GM18499 (cell line): ENCODE results near the gene CAPN11.

ENCODE experiments used
- ATAC-seq: cut with Tn5 transposase; IDR thresholded peaks from one replicate; pipeline ENCODE4 v1.9.1; 2021; ENCODE audit warnings: moderate number of reproducible peaks; ENCODE audit not compliant: insufficient read depth, unreplicated experiment

The CAPN11 gene

DNA sequence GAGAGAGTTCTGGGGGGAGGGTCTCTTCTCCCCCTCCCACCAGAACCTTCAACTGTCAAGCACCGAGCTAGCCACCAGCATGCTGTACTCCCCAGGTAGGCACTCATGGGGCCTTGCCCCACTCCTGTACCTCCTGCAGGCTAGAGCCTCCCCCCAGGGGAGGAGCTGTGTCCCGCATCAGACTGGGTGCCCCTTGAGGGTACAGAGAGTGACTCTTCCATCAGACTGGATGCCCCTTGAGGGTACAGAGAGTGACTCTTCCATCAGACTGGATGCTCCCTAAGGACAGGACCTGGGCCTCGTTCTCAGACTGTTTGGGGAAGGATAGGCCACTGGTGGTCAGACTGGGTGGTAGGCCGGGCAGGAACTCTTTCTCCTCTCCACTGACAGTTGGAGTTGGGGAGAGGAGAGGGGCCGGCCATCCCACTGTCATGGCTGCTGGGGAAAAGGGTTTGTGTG lies at the start of gene CAPN11:
Gene CAPN11, plus strand, starts transcription at position 51 of the 459 bp plus-strand sequence. Its CDS starts 29 bp downstream, at position 80.
- ATAC-seq: no peak

DNA sequence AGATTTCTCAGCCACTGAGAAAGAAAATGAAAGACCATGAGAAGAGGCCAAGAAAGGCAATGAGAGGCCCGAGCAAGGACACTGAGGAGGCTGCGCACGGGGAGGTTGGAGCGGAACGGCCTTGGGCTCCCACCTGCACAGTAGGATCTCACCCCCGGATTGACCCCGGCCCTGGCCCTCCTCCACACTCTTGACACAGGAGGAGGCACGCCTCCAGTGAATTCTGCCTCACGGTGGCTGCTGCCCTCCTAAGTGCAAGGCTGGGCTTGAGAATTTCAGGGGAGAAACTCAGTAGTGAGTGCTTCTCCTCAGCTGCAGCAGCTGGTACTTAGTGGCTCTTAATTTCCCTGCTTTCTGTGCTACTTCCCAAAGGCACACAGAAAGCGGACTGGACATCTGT lies 49.4 kb upstream of the CAPN11 start:
- no peak for ATAC-seq

DNA sequence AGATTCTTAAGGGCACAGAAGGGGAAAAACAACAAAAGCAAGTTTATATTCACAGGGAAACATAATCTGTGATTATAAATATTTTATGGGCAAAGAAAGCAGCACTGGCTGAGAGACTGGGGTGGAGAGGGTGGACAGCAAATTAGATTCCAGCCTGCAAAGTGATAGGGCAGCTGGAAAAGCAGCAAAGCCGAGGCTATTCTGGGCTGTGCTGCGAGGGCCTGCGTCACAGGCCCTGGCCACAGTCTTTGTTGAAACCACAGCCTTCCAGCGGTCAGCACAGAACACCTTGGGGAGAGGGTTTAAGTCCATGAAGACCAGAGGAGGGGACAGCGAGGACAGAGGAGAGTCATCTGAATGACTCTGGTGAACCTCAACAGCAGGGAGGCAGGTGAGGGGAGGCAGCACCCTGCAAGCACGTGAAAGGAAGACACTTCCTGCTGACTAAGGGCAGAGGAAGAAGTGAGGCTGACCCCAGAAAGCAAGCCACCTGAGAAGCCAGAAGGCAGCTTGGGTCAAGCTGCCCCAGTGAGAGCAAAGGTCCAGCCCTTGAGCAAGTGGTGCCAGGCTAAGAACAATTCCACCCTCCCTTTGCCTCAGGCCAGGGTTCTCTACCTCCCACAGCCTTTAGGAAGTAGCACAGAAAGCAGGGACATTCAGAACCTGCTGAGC lies 48.5 kb upstream of the CAPN11 start:
- ATAC-seq: no peak

DNA sequence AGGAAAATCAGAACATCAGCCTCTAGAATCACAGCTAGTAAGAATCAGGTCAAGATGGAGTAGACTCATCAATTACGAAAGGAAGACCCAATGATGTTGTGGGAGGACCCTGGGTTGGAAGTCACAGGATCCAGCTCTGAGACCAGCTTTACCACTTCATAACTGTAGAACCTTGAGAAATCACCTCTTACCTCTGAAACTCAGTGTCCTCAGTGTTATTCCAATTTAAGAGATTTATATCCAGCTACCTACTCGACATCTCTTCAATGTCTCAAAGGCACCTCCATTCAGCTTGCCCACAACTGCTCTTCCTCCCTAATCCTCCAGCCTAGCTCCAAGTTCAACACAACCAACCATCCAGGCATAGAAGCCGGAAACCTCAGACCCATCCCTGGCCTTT lies 47.7 kb upstream of the CAPN11 start:
- no peak for ATAC-seq

DNA sequence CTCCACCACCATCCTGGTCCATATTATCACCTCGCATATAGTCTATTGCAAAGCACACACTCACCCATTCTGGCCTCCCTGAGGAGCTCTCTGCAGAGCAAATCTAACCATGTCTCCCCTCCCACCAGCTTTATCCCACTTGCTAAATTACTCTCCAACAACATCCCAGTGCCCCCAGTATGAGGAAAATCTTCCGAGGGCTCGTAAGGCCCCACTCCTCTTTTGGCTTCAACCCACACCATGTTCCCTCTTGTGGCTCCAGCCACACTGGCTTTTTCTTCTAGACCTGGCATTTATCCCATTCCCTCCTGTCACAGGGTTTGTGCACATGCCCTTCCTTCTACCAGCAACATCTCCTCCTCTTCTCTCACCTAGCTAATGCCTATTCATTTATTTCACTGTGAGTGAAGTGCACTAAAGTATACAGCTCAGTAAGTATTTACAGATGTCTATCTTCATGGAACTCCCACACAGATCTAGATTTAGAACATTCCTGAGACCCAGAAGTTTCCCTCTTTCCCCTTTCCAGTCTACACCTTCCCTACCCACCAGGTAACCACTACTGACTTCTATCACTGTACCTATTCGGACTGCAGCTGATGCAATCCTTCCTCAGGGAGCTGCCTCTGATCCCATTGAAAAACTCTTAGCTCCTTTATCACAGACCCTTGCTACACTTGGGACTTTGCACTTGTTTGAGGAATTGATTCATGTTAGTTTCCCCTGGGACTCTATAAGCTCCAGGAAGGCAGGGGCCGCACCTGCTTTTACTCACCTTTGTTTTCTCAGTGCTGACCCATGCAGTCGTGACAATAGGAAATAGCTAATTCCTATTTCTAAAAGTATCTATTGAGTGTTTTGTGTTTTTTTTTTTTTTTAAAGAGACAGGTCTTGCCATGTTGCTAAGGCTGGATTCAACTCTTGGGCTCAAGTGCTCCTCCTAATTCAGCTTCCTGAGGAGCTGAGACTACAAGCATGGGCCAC lies 46.9 kb upstream of the CAPN11 start:
- ATAC-seq: no peak

DNA sequence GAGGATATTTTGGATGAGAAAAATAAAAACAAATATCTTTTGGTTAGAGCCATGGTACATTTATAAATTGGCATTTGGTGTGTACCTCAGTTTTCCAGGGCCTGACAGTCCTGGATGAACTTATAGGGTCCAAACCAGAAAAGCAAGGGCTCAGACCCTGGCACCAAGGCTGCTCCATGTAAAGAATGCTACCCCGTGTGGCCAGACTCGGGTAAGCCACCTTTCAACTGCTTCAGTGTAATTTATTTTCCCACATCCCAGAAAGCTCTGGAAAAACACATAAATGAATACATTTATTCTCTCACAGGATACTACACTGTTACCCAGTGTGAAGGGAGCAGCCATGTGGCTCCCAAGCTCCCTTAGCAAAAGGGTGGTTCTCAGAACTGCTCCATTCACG lies 45.2 kb upstream of the CAPN11 start:
- ATAC-seq: no peak

DNA sequence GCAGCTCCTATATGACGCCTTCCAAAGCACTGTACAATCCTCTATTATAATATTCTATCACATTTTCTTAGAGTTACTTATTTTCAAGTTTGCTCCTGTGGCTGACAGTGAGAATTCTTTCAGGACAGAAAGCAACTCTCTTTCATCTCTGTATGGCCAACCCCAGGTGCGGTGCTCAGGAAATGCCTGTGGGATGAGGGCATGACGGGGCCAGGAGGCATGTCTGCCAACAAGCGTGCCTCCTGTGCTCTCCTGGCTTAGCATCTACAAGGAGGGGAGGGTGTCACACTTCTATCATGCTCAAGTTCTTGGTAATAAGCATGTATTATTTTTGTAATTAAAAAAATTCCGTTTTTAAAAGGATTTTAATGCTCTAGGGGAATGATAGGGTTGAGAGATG lies 42.8 kb upstream of the CAPN11 start:
- no peak for ATAC-seq

DNA sequence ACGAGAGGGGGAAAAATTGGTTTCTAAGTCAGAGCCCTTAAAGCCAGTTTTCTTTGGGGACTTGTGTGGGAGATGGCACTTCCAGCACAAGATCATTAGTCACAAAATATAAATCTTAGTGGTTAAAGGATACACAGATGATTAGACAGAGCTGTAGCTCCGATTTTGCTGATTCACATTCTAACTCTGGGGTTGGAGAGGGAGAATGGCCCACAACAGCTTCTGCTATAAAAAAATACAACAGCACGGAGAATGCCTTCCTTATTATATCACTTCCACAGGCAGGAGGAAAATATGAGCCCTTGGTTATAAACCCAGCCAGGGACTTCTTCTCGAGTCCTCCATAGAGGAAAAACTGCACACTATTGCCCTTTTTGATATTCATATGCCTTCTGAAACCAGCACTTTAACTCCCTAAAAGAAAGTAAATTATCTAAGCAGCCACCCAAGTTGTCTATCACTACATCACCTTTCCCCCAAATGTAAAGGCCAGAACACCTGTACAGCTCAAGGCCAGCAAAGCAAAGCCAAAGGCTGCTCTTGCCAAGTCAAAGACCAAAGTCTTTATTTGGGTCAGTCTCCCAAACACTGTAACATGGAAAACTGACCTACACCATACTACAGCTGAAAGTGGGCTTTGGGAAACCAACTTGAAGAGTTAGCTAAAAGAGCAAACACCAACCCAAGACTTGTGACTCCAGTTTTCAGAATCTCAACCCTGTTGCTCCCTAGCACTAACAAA lies 41.8 kb upstream of the CAPN11 start:
- ATAC-seq: no peak

DNA sequence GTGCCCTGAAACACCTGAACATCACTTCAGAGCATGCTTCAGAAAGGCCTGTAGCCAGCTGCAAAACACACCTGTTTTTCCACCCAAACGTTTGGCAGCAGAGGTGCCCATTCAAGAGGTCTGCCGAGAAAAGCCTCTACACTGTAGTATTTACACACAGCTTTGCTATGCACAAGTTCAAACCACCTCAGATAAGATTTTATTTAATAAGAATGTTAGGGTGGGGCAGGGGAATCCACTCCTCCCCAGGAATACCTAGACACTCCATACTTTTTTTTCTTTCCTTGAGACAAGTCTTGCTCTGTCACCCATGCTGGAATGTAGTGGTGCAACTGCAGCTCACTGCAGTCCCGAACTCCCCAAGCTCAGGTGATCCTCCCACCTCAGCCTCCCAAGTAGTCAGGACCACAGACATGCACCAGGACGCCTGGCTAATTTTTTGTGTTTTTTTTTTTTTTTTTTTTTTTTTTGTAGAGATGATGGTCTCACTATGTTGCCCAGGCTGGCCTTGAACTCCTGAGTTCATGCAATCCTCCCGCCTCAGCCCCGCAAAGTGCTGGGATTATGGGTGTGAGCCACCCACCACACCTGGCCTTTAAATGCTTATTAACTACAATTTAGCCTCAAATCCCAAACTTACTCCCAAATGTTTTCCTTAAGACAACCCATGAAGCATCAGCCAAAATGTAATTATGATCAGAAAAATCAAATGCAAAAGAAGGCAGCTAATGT lies 41.1 kb upstream of the CAPN11 start:
- no peak for ATAC-seq

DNA sequence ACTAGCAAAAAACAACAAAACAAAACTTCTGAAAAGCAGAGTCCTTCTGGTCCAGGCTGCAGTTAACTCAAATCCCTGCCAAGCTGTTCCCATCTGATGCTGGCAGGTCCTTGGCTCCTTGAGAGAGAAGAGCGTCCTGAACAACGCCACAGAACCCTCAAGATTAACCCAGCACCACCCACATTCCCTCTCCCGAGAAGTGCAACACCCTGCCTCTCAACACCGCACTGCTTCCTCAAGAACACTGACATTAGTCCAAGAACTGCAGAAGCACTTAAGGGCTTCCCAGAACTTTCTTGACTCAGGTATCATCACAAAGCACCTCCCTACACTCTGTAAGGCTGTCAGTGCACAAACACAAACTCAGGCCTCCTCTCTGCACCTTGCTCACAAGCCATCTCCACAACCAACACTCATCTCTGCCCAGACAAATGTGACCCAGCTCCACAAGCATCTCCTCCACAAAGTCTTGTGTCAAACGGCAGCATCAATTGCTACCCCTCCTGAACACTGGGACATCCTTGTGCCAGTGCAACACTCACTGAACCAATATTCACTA lies 38.8 kb upstream of the CAPN11 start:
- ATAC-seq: no peak

DNA sequence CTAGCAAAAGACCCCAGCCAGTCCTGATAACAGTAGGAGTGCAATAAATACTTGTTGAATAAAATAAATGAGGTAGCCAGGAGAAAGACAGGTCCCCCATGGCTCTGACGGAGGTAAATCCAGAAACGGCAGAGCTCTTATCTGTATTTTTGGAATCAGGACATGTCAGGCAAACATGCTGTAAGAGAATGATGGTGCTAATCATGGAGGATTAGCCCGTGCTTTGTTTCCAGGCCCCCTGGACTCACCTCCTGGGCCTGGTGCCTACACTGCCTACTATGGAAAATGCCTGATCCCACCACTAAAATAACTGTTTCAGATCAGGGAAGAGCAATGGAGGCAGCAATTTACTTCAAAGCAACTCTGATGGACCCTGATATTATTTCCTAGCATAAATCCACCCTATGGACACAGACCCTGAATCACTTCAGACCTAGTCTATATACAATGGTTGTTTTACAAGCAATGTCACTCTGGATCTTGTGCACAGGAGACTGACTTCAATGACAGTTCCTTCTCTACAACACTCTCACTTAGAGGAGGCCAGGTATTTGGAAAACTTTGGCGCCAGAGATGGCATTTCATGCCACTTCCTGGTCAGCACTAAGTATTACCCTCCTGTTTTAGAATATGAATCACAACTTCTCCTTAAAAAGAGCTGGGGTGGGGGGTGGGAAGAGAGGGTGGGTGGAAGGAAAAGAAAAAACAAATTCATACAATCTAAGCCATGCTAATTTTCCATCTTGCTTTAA lies 37.8 kb upstream of the CAPN11 start:
- ATAC-seq: no peak

DNA sequence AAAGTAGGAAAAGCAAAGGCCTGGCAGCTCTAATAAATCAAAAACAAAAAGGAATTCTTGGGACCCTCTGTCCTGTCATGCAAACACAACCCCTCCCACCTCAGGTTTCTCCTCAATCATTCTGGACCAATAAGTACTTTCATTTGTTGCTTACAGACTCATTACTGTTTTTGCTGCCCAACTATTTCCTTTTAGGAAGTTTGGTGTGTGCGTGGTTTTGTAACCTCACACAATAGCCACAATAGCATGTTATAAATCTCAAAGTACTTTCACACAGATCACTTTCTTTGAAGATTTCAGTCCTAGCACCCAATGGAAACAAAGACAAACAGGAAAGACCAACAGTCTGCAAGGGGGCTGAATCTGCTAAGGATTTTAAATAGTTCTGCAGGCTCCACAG lies 35.8 kb upstream of the CAPN11 start:
- no peak for ATAC-seq

DNA sequence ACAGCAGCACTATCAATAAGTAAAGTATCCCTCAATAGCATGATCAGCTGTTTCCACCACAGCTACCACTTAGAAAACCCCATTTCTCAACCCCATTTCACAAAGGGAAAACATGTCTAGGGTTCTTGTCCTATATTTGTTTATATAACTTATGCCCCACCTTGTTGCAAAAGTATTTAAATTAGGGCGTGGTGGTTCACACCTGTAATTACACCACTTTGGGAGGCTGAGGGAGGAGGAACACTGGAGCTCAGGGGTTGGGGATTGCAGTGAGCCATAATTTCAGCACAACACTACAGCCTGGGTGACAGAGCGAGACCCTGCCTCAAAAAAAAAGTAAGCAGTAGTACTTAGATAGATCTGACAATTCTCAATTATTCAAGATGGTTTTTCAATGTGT lies 35.1 kb upstream of the CAPN11 start:
- ATAC-seq: no peak

DNA sequence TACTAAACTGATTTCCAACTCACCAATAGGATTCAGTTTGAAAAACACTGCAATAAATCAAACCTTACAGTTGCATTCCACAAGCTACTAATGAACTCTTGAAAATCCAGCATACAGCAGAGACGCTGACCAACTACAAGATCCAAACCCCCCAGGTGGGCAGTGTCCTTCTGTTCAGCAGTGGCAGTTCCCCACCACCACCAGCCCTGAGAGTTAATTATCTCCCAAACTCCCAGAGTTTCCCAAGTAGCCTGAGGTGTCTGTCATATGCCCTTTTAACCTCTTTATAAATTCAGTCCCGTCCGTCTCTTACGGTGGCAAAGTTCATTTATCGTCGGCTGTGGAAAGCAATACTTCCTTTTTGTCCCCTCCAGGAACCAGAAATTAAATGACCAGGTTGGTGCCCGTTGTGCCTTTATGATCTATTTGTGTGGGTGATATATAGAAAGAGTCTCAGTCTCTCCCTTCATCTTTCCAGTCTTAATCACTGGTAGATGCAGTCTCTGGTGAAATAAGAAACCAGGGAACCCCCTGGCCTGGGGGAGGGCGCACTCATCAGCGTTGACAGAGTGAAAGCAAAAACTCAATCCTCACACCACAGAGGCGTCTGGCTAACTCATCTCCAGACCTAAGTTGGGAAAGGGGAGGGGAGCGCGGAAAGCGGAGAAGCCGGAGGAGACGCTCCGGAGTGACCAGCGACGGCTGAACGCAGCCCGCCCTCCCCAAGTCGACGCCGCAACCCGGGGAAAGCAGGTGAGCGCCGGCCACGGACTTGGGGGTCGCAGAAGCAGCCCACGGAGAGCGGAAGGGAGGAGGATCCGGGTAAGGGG lies 32.1 kb upstream of the CAPN11 start:
- no peak for ATAC-seq

DNA sequence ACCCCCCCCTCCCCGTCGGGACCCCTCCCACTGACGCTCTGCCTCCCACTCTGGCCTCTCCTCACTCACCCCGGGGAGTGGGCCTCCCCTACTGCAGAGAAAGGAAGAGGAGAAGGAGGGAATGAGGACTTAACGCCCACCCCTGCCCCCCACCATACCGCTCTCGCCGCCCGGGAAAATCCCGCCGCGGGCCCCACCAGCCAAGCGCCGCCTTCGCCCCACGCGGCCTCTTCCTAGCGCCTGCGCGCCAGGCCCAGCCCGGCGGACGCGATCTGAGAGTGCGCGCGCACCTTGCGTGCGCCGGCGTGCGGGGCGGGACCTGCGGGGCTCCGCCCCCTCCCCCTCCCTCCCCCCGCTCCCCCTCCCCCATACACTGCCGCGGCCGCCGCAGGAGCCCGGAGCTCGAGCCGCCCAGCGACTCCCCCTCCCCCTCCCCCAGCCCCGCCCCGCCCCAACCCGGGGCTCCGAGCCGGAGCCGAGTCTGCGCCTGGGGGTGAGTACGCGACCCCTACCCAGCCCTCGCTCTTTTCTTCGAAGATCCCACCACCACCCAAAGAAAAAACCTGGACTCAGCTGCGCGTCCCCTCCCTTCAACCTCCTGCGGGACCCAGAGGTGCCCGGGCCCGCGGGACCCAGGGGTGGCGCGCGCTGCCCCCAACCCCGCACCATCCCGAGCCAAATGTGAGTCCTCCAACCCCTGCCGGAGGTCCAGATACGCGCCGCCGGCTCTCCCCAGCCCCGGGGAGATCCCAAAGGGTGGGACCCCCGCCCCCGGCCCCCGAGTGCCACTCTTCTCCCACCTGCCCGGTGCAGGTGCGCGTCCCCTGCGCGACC lies 31.2 kb upstream of the CAPN11 start, which contains the start of the genes MRPL14 and TMEM63B:
Gene MRPL14, minus strand, starts transcription at position 267 of the 834 bp plus-strand sequence. CDS start 10,841 bp downstream, outside the sequence.
Gene TMEM63B, plus strand, starts transcription at position 369 of the 834 bp plus-strand sequence. CDS start 7,031 bp downstream, outside the sequence.
- ATAC-seq: no peak

DNA sequence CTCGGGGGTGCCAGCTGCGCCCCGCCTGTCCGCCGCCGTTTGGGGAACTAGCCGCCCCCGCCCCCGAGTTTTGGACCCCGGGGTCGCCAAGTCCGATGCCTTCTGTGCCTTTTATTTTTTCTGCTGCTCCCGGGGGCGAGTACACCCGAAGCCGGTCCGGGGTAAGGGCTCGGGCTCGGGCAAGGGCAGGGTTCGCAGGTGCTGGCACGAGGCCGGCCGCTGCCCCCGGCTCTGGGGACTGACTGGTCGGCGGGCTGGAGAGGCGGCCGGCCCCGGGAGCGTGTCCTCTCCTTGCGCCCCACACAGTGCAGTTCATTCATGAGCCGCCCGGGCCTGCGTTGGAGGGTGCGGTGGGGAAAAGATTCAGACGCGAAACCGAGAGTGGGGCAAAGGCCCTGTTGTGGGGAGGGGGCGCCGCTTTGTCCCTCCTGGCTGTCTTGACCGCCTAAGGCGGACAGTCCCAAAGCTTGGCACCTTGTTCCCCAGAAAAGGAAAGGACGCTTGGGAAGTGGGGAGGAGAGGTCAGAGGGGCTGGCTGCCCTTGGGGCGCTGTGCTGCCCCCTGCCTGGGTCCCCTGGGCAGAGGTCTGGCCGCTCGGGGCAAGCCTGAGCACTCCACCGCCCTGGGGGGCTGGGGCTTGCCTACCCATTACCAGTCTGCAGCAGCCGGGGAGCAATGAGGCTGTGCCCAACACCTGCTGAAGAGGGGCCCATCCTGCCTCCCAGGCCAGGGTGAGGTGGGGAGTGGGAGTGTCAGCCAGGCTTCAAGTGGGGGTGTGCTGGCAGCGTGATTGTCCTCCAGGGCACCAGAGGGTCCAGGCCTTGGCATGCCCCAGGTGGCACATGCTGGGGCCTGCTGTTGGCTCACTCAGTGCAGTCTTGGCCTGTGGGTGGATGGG lies 30.4 kb upstream of the CAPN11 start:
- no peak for ATAC-seq
